NB4 (cell line): Measurements from ENCODE around the gene IGF1R.

Experiments used
- DNase-seq: peaks from one replicate; pipeline ENCODE4 v3.0.0; 2010; ENCODE audit warnings: low read depth
- H3K4me3 ChIP-seq: one replicate; pipeline ENCODE4 v1.5.1; 2011; ENCODE audit warnings: mild to moderate bottlenecking, low read depth, low read length, moderate library complexity
- MYC ChIP-seq: IDR thresholded peaks from 2 replicates; pipeline ENCODE4 v1.6.1; 2011; ENCODE audit warnings: low read depth, low read length
- POLR2A ChIP-seq: IDR thresholded peaks from 2 replicates; pipeline ENCODE4 v1.6.1; 2011; ENCODE audit warnings: mild to moderate bottlenecking; ENCODE audit not compliant: insufficient read length; ENCODE audit errors: extremely low read depth
- TF ChIP-seq, protein P1 (sequence below): IDR thresholded peaks from one replicate; pipeline ENCODE4 v1.5.1; 2012; ENCODE audit warnings: low read depth, low read length
- TF ChIP-seq, protein P2 (sequence below): IDR thresholded peaks from 2 replicates; pipeline ENCODE4 v1.6.1; 2011; ENCODE audit warnings: low read depth, low read length

IGF1R gene

DNA sequence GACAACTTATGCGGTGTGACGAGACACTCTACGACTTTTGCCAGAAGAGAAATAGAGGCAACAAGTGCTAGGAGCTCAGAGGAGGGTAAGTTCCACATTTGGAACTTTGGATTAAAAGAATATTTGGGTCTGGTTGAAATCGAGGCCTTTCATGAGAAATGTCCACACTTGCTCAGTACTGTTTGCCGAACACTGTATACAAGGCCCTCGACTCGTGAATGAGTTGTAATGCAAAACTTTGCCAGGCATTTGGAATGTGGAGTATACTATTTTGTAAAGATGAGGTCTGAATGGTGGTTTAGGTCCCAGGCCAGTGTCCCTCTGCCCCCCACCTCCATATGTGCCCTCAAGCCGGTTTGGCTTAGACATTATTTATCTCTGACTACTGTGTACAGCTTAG lies 73.9 kb downstream of the IGF1R start:
- H3K4me3 ChIP-seq: no peak overlapping the region
- no peak for DNase-seq
- no peak for TF ChIP-seq MYC
- TF ChIP-seq, protein P1, sequence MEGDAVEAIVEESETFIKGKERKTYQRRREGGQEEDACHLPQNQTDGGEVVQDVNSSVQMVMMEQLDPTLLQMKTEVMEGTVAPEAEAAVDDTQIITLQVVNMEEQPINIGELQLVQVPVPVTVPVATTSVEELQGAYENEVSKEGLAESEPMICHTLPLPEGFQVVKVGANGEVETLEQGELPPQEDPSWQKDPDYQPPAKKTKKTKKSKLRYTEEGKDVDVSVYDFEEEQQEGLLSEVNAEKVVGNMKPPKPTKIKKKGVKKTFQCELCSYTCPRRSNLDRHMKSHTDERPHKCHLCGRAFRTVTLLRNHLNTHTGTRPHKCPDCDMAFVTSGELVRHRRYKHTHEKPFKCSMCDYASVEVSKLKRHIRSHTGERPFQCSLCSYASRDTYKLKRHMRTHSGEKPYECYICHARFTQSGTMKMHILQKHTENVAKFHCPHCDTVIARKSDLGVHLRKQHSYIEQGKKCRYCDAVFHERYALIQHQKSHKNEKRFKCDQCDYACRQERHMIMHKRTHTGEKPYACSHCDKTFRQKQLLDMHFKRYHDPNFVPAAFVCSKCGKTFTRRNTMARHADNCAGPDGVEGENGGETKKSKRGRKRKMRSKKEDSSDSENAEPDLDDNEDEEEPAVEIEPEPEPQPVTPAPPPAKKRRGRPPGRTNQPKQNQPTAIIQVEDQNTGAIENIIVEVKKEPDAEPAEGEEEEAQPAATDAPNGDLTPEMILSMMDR: no peak
- no peak for TF ChIP-seq POLR2A
- TF ChIP-seq, protein P2, sequence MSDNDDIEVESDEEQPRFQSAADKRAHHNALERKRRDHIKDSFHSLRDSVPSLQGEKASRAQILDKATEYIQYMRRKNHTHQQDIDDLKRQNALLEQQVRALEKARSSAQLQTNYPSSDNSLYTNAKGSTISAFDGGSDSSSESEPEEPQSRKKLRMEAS: no peak

DNA sequence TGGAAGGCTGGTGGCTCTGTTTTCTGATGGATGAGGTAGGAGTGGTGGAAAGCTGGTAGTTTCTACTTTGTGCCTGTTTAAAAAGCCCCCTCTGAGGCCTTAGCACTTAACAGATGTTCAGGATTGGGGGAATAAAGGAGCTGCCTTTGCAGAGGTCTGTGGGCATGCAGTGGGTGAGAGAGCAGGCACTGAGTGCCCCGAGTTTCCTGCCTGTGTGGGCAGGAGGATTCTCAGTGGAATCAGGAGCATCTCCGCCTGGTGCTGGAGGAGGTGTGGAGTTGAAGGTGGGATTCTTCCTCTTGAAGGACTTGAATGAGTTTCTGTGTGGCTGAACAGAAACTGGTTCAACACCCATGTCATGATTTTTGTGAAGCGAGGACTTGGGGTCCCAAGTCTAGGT lies 74.3 kb downstream of the IGF1R start:
- H3K4me3 ChIP-seq: no peak overlapping the region
- no peak for DNase-seq
- TF ChIP-seq, protein P1: no peak
- TF ChIP-seq, protein P2: no peak
- no peak for TF ChIP-seq POLR2A
- TF ChIP-seq MYC: no peak

DNA sequence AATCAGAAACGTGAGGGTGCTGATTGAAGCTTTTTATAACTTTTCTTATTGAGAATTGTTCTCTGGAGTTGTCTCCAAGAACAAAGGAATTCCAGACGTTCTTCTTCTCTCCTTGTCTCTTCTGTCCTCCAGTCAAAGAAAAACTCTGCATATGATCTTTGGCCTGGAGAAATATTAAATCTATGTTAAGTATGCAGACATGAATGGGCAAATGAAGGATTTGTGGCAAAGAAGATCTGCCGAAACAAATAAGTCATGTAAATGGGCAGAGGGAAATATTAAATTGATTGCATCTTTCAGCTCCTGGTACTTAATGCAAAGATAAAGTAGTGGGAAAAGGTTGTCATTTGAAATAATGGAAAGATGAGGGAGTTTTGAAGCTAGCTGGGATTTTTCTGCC lies 74.9 kb downstream of the IGF1R start:
- no peak overlapping the region for H3K4me3 ChIP-seq
- TF ChIP-seq POLR2A (no peak), MYC (no peak)
- TF ChIP-seq, protein P1: no peak
- TF ChIP-seq, protein P2: no peak
- no peak for DNase-seq

DNA sequence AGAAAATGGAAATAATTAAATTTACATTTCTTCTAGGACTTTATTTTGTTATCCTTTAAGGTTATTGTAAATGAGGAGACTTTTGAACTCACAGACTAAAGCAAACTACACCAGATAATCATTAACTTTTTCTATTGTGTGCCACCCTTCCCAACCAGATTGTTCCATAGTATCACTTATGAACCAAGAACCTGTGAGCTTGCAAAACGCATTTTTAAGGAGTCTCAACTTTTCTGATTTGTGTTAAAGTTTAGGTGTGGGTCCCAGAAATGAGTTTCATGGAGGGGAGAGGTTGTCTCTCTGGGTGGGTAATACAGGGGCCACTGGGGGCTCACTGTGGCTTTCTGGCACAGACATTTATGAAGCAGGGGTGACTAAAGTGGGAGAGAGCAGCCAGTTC lies 75.7 kb downstream of the IGF1R start:
- no peak for DNase-seq
- no peak overlapping the region for H3K4me3 ChIP-seq
- no peak for TF ChIP-seq POLR2A
- TF ChIP-seq MYC: no peak
- TF ChIP-seq, protein P1: no peak
- TF ChIP-seq, protein P2: no peak

DNA sequence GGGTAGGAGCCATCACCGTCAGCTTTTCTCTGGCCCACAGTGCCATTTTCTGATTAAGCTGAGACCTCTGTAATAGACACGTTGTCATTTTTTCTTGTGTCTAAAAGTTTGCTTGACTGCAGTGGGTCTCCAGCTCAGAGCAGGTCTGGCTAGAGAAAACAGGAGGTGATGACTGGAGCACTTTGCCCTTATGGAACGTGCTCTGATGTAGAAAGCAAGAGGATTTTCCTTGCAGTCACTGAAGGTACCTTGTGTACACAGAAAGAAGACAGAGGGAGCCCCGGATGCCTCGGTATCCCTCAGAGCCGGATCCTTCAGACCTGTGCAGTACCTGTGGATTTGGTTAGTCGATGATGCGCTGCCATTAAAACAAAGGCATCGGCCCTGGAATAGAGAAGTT lies 76.2 kb downstream of the IGF1R start:
- TF ChIP-seq MYC: no peak
- TF ChIP-seq POLR2A: no peak
- TF ChIP-seq, protein P2: no peak
- TF ChIP-seq, protein P1: no peak
- no peak for DNase-seq
- H3K4me3 ChIP-seq: no peak overlapping the region

DNA sequence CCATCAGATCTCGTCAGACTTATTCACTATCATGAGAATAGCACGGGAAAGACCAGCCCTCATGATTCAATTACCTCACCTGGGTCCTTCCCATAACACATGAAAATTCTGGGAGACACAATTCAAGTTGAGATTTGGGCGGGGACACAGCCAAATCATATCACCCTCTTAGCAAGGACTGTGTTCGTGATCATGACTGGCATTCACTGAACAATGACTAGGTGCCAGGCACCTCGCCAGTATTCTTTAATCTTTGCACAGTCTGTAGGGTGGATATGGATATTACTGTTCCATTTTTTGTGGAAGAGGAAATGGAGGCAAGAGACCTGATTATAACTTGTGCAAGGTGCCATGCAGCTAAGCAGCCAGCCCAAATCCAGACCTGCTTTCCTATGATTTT lies 77.5 kb downstream of the IGF1R start:
- H3K4me3 ChIP-seq: no peak overlapping the region
- TF ChIP-seq MYC (no peak), POLR2A (no peak)
- TF ChIP-seq, protein P1: no peak
- TF ChIP-seq, protein P2: no peak
- no peak for DNase-seq
